Liver (tissue), 9 donors: ENCODE results near the gene SPON2. TPM values are rescaled to one million over a fixed set of nuclear protein-coding genes. Genes with fewer than 3 reads are reported as not detected.

Experiments used
- DNase-seq: peaks from one replicate; pipeline ENCODE4 v3.0.0-alpha.2; 2017; ENCODE audit warnings: low spot score
- H3K27ac ChIP-seq, 2 donors: one replicate each; pipeline ENCODE4 v1.7.0; 2013; ENCODE audit warnings: inconsistent platforms in 2 of 2, low read length in 2 of 2, control low read depth in 1 of 2, low read depth in 1 of 2, mild to moderate bottlenecking in 1 of 2
- H3K27me3 ChIP-seq, 4 donors: one replicate each; pipeline versions ENCODE4 v1.6.1 to v1.7.0; 2013; ENCODE audit warnings: low read length in 3 of 4, inconsistent platforms in 1 of 4, mild to moderate bottlenecking in 1 of 4, moderate library complexity in 1 of 4; ENCODE audit not compliant: control insufficient read depth in 4 of 4, insufficient read depth in 4 of 4
- H3K36me3 ChIP-seq, 4 donors: one replicate each; pipeline versions ENCODE4 v1.6.1 to v1.7.0; 2013; ENCODE audit warnings: low read length in 3 of 4, mild to moderate bottlenecking in 3 of 4, low read depth in 1 of 4, moderate library complexity in 1 of 4; ENCODE audit not compliant: control insufficient read depth in 4 of 4, insufficient read depth in 3 of 4
- H3K4me1 ChIP-seq, 4 donors: one replicate each; pipeline versions ENCODE4 v1.6.1 to v1.7.0; 2013; ENCODE audit warnings: low read length in 3 of 4, mild to moderate bottlenecking in 3 of 4, moderate library complexity in 1 of 4; ENCODE audit not compliant: control insufficient read depth in 4 of 4, insufficient read depth in 4 of 4
- H3K4me3 ChIP-seq, 3 donors: one replicate each; pipeline versions ENCODE4 v1.6.1 to v1.7.0; 2013; ENCODE audit warnings: low read length in 3 of 3, control low read depth in 1 of 3, low read depth in 1 of 3, mild to moderate bottlenecking in 1 of 3
- H3K9ac ChIP-seq, 2 donors: one replicate each; pipeline ENCODE4 v1.7.0; 2013; ENCODE audit warnings: low read length in 2 of 2, mild to moderate bottlenecking in 2 of 2, moderate library complexity in 2 of 2, control low read depth in 1 of 2, low read depth in 1 of 2
- H3K9me3 ChIP-seq, 4 donors: one replicate each; pipeline versions ENCODE4 v1.6.1 to v1.7.0; 2013; ENCODE audit warnings: low read length in 3 of 4; ENCODE audit not compliant: control insufficient read depth in 4 of 4
- ATF3 ChIP-seq: IDR thresholded peaks from 2 replicates; pipeline ENCODE4 v1.6.1; 2016; ENCODE audit warnings: antibody characterized with exemption
- CTCF ChIP-seq: fragments of 150-350 bp; IDR thresholded peaks from 2 replicates; pipeline ENCODE4 v1.5.1; 2017; ENCODE audit warnings: improper control_type of control experiment, low read depth, low read length; ENCODE audit not compliant: missing input control
- EGR1 ChIP-seq, 2 donors: IDR thresholded peaks; 2 replicates each; pipeline ENCODE4 v1.6.1; 2016 to 2018; ENCODE audit warnings: antibody characterized with exemption in 2 of 2, low read depth in 2 of 2
- FOXA1 ChIP-seq: IDR thresholded peaks from 2 replicates; pipeline ENCODE4 v1.6.1; 2016; ENCODE audit warnings: antibody characterized with exemption
- FOXA2 ChIP-seq: IDR thresholded peaks from 2 replicates; pipeline ENCODE4 v1.6.1; 2016; ENCODE audit warnings: antibody characterized with exemption
- GABPA ChIP-seq, 2 donors: IDR thresholded peaks in 1 of 2; conservative IDR thresholded peaks in 1 of 2; 2 replicates each; pipeline ENCODE4 v1.6.1; 2016; ENCODE audit warnings: antibody characterized with exemption in 2 of 2, mild to moderate bottlenecking in 1 of 2, moderate library complexity in 1 of 2
- HNF4A ChIP-seq, 2 donors: conservative IDR thresholded peaks; 2 replicates each; pipeline ENCODE4 v1.6.1; 2016; ENCODE audit warnings: antibody characterized with exemption in 2 of 2, mild to moderate bottlenecking in 2 of 2
- HNF4G ChIP-seq: IDR thresholded peaks from 2 replicates; pipeline ENCODE4 v1.6.1; 2016; ENCODE audit warnings: antibody characterized with exemption
- JUND ChIP-seq, 2 donors: IDR thresholded peaks; 2 replicates each; pipeline ENCODE4 v1.6.1; 2016; ENCODE audit warnings: antibody characterized with exemption in 2 of 2
- MAX ChIP-seq: IDR thresholded peaks from 2 replicates; pipeline ENCODE4 v1.6.1; 2016; ENCODE audit warnings: antibody characterized with exemption
- NR2F2 ChIP-seq: IDR thresholded peaks from 2 replicates; pipeline ENCODE4 v1.6.1; 2016; ENCODE audit warnings: antibody characterized with exemption
- RAD21 ChIP-seq, 2 donors: IDR thresholded peaks; 2 replicates each; pipeline ENCODE4 v1.6.1; 2016; ENCODE audit warnings: antibody characterized with exemption in 2 of 2, mild to moderate bottlenecking in 2 of 2
- REST ChIP-seq: IDR thresholded peaks from 2 replicates; pipeline ENCODE4 v1.6.1; 2016; ENCODE audit warnings: antibody characterized with exemption, mild to moderate bottlenecking
- RXRA ChIP-seq, 2 donors: IDR thresholded peaks; 2 replicates each; pipeline ENCODE4 v1.6.1; 2017 to 2018; ENCODE audit warnings: antibody characterized with exemption in 2 of 2, mild to moderate bottlenecking in 1 of 2
- SP1 ChIP-seq: IDR thresholded peaks from 2 replicates; pipeline ENCODE4 v1.6.1; 2018; ENCODE audit warnings: antibody characterized with exemption, mild to moderate bottlenecking
- TAF1 ChIP-seq: conservative IDR thresholded peaks from 2 replicates; pipeline ENCODE4 v1.6.1; 2016; ENCODE audit warnings: antibody characterized with exemption, mild to moderate bottlenecking
- YY1 ChIP-seq: IDR thresholded peaks from 2 replicates; pipeline ENCODE4 v1.6.1; 2016; ENCODE audit warnings: antibody characterized with exemption, mild to moderate bottlenecking
- WGBS: extraction: QIAGEN DNeasy Blood & Tissue Kit; methylation state at CpG from one replicate; pipeline ENCODE4 v1.1.7; 2013; 5-methylcytosine and 5-hydroxymethylcytosine counted together
- polyA plus RNA-seq, 2 donors: library from polyadenylated mRNA; stranded (reverse) in 1 of 2; unstranded in 1 of 2; fragments of 200-250 nt in 1 of 2; fragments of >200 nt in 1 of 2; fragmentation: Nextera tagmentation in 1 of 2; extraction: Ambion mirVana in 1 of 2; gene quantifications; one replicate each; pipeline versions ENCODE4 v1.2.1 to v1.2.3, GENCODE V29; 2013 to 2015
- total RNA-seq, 2 donors: library from RNA; depleted of rRNA; stranded (reverse); fragments of >200 nt; gene quantifications; one replicate each; pipeline ENCODE4 v1.2.3, GENCODE V29; 2014
- TF ChIP-seq, protein P1 (sequence below): IDR thresholded peaks from 2 replicates; pipeline ENCODE4 v1.6.1; 2016; ENCODE audit warnings: antibody characterized with exemption
- donor health status: healthy.
- donor health status: healthy.
- donor health status: healthy.
- donor health status: healthy.
- donor health status: healthy.

The SPON2 gene
- total and polyA plus RNA-seq, 4 donors = 35.7 to 80.3 (median 72.3) TPM

DNA sequence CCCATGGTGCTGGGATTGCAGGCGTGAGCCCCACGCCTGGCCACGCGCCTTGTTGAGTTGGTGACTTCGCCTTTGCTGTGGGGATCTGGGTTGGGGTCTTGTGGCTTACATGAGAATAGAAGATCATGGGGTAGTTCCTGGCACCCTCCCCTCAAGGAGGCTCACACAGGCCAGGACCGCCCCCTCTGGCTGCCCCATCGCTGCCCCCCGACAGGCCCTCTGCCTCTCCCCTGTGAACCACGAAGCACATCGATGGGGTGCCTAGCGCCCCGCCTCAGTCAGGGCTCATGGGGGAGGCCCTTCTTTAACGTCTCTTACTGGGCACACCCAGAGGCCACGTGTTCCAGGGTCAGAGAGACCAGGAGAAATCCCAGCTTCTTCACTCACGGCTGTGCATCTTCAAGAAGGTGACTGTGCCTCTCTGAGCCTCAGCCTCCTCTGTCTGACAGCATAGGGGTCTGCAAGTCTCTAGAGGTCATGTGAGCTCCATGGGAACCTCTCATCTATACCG is 23.6 kb upstream of the SPON2 start:
- no peak for DNase-seq
- WGBS = 94% methylated on average over 16 of the region's 16 CpGs
- peaks cover 11 to 30% (median 17%) of the 10 kb centered on the region in 4 donors for H3K4me1 ChIP-seq

More for the DNA sequence above, 23.6 kb upstream of the SPON2 start:
- Histone ChIP-seq H3K4me3 (no peak overlapping the region), H3K27me3 (no peaks in the 10 kb centered on the region), H3K9ac (no peak overlapping the region), H3K9me3 (no peaks in the 10 kb centered on the region), H3K36me3 (peaks cover 0 to 3% (median 2%) of the 10 kb centered on the region in 4 donors), H3K27ac (no peak overlapping the region)
- TF ChIP-seq RAD21 (IDR thresholded peaks at IDR 0.05) = no peak
- TF ChIP-seq HNF4A (conservative IDR thresholded peaks at IDR 0.05) = no peak
- TF ChIP-seq GABPA (IDR thresholded peaks at IDR 0.05 in 1 of 2, conservative IDR thresholded peaks at IDR 0.05 in 1 of 2) = no peak
- TF ChIP-seq RXRA (IDR thresholded peaks at IDR 0.05) = no peak
- no peak for TF ChIP-seq ATF3
- TF ChIP-seq FOXA2 = no peak
- no peak for TF ChIP-seq CTCF
- TF ChIP-seq NR2F2 = no peak
- no peak for TF ChIP-seq REST
- no peak for TF ChIP-seq HNF4G
- TF ChIP-seq, protein P1, sequence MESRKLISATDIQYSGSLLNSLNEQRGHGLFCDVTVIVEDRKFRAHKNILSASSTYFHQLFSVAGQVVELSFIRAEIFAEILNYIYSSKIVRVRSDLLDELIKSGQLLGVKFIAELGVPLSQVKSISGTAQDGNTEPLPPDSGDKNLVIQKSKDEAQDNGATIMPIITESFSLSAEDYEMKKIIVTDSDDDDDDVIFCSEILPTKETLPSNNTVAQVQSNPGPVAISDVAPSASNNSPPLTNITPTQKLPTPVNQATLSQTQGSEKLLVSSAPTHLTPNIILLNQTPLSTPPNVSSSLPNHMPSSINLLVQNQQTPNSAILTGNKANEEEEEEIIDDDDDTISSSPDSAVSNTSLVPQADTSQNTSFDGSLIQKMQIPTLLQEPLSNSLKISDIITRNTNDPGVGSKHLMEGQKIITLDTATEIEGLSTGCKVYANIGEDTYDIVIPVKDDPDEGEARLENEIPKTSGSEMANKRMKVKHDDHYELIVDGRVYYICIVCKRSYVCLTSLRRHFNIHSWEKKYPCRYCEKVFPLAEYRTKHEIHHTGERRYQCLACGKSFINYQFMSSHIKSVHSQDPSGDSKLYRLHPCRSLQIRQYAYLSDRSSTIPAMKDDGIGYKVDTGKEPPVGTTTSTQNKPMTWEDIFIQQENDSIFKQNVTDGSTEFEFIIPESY = no peak
- no peak for TF ChIP-seq TAF1
- TF ChIP-seq FOXA1 = no peak
- TF ChIP-seq EGR1 (IDR thresholded peaks at IDR 0.05; ENCODE audit: low read depth in 2 of 2) = no peak
- no peak for TF ChIP-seq MAX
- TF ChIP-seq JUND (IDR thresholded peaks at IDR 0.05) = no peak
- no peak for TF ChIP-seq YY1
- TF ChIP-seq SP1 = no peak
